Measurements from ENCODE around the gene FHIT. TPM values are rescaled to one million over a fixed set of nuclear protein-coding genes. Genes with fewer than 3 reads are reported as not detected.
"Not testable (repeated sequence)": the region's sequence is repeated elsewhere in the genome, so short reads cannot be mapped to it uniquely, and the experiment has no call there.

FHIT gene
- total and polyA plus RNA-seq, 7 donors: 0.98 to 10.4 (median 4.0) TPM

- no peaks in the 10 kb centered on the region for H3K9me3 ChIP-seq
- DNase-seq (no peak), ATAC-seq (no peak)
- no peak overlapping the region for H3K4me3 ChIP-seq
- H3K4me1 ChIP-seq: no peaks in the 10 kb centered on the region
- 76 to 85% (median 82%) methylated on average over 4 of the region's 4 CpGs for WGBS, 3 donors
- no peak for TF ChIP-seq CTCF (IDR thresholded peaks at IDR 0.05)
- no peak overlapping the region for H3K27ac ChIP-seq
- no peaks in the 10 kb centered on the region for H3K36me3 ChIP-seq (ENCODE audit: insufficient read depth in 1 of 2, low read depth in 1 of 2)
- intact Hi-C loops (cut with DNase I): no loop called here
- H3K27me3 ChIP-seq (ENCODE audit: insufficient read depth in 3 of 3, low read length in 2 of 3): no peaks in the 10 kb centered on the region
Observed at GRCh38 chr3:61068084-61068483, 183.2 kb downstream of the FHIT start.

- no peak for ATAC-seq
- Histone ChIP-seq H3K27me3 (ENCODE audit: insufficient read depth in 3 of 3, low read length in 2 of 3) (no peaks in the 10 kb centered on the region), H3K4me3 (no peak overlapping the region), H3K36me3 (ENCODE audit: insufficient read depth in 1 of 2, low read depth in 1 of 2) (no peaks in the 10 kb centered on the region), H3K9me3 (no peaks in the 10 kb centered on the region), H3K4me1 (no peaks in the 10 kb centered on the region), H3K27ac (no peak overlapping the region)
- TF ChIP-seq CTCF (IDR thresholded peaks at IDR 0.05): no peak
- no peak for DNase-seq
- 86 to 95% (median 92%) methylated on average over 2 of the region's 2 CpGs for WGBS, 3 donors
- intact Hi-C loops (cut with DNase I): no loop called here
Observed at GRCh38 chr3:61066800-61067199, 184.5 kb downstream of the FHIT start.

GRCh38 chr3:61066222-61066621, 185.0 kb downstream of the FHIT start:
- H3K27ac ChIP-seq; DNase-seq; H3K4me3 ChIP-seq; H3K36me3 ChIP-seq (ENCODE audit: insufficient read depth in 1 of 2, low read depth in 1 of 2); ATAC-seq; H3K4me1 ChIP-seq; H3K9me3 ChIP-seq; H3K27me3 ChIP-seq (ENCODE audit: insufficient read depth in 3 of 3, low read length in 2 of 3); intact Hi-C loops (cut with DNase I): not testable (repeated sequence)
- 95 to 100% (median 95%) methylated on average over 2 of the region's 2 CpGs for WGBS, 3 donors

DNA sequence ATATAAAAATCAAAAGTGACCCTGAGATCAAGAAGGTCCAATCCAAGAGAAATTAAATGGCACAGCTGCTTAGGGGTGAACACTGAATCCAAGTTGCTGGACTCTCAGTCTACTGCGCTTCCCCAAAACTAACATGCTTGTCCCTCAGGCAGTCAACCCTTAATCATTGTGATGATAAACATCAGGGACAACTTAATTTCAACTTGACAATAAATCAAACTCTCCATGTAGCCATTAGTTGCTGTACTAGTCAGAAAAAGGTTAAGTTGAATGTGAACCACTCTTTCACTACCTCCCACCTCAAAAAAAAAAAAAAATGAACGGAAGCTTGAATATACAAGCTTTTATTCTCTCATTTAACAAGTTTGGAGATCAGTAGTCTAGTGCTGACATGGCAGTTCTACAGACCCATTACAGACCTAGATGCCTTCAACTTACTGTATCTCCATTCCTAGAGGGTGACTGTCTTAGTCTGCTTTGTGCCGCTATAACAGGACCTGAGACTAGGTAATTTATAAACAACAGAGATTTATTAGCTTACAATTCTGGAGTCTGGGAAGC, 185.7 kb downstream of the FHIT start:
- H3K36me3 ChIP-seq (ENCODE audit: insufficient read depth in 1 of 2, low read depth in 1 of 2): no peaks in the 10 kb centered on the region
- H3K4me3 ChIP-seq: no peak overlapping the region
- TF ChIP-seq CTCF (IDR thresholded peaks at IDR 0.05): no peak
- intact Hi-C loops (cut with DNase I): no loop called here
- ATAC-seq (no peak), DNase-seq (no peak)
- 56 to 69% (median 56%) methylated on average over 3 of the region's 3 CpGs for WGBS, 3 donors
- no peak overlapping the region for H3K27ac ChIP-seq
- H3K9me3 ChIP-seq: no peaks in the 10 kb centered on the region
- no peaks in the 10 kb centered on the region for H3K27me3 ChIP-seq (ENCODE audit: insufficient read depth in 3 of 3, low read length in 2 of 3)
- H3K4me1 ChIP-seq: no peaks in the 10 kb centered on the region

- WGBS, 3 donors: 80 to 92% (median 85%) methylated on average over 2 of the region's 2 CpGs
- intact Hi-C loops (cut with DNase I): no loop called here
- ATAC-seq (no peak), DNase-seq (no peak)
- Histone ChIP-seq H3K27me3 (ENCODE audit: insufficient read depth in 3 of 3, low read length in 2 of 3) (no peaks in the 10 kb centered on the region), H3K4me1 (no peaks in the 10 kb centered on the region), H3K36me3 (ENCODE audit: insufficient read depth in 1 of 2, low read depth in 1 of 2) (no peaks in the 10 kb centered on the region), H3K9me3 (no peaks in the 10 kb centered on the region), H3K4me3 (no peak overlapping the region), H3K27ac (no peak overlapping the region)
- no peak for TF ChIP-seq CTCF (IDR thresholded peaks at IDR 0.05)
Observed at GRCh38 chr3:61061092-61061723, 190.0 kb downstream of the FHIT start.

Data from psoas muscle (tissue), 8 donors.